Umbilical cord (tissue), 2 donors: ENCODE results near the gene PPP1R13B. TPM values are rescaled to one million over a fixed set of nuclear protein-coding genes. Genes with fewer than 3 reads are reported as not detected.
"Not testable (repeated sequence)": the region's sequence is repeated elsewhere in the genome, so short reads cannot be mapped to it uniquely, and the experiment has no call there.

Experiments
- DNase-seq: peaks from one replicate; pipeline ENCODE4 v3.0.0-alpha.2; 2015; ENCODE audit warnings: low spot score
- total RNA-seq: library from RNA; depleted of rRNA; stranded (reverse); fragments of >200 nt; gene quantifications from one replicate; pipeline ENCODE4 v1.2.3, GENCODE V29; 2014; ENCODE audit warnings: low replicate concordance; ENCODE audit not compliant: insufficient read depth

The PPP1R13B gene
- total RNA-seq, 1 donor from 2014 or later, result 3.4 TPM

GRCh38 chr14:103702095-103702494, 145.3 kb downstream of the PPP1R13B start:
- DNase-seq, result no peak

GRCh38 chr14:103700753-103701490, 146.5 kb downstream of the PPP1R13B start:
- no peak for DNase-seq

- DNase-seq, result no peak
Observed at GRCh38 chr14:103699901-103700752, 147.2 kb downstream of the PPP1R13B start.

GRCh38 chr14:103699261-103699661, 148.1 kb downstream of the PPP1R13B start:
- no peak for DNase-seq

- no peak for DNase-seq
Observed at GRCh38 chr14:103698380-103699260, 148.8 kb downstream of the PPP1R13B start.

- DNase-seq, result no peak
Observed at GRCh38 chr14:103697603-103698379, 149.6 kb downstream of the PPP1R13B start.

- no peak for DNase-seq
Observed at GRCh38 chr14:103697206-103697602, 150.2 kb downstream of the PPP1R13B start.

- DNase-seq, result peak; percentile 79
Observed at GRCh38 chr14:103696466-103697071, 150.8 kb downstream of the PPP1R13B start.

GRCh38 chr14:103696070-103696402, 151.3 kb downstream of the PPP1R13B start:
- no peak for DNase-seq

GRCh38 chr14:103695296-103696069, 151.9 kb downstream of the PPP1R13B start:
- no peak for DNase-seq

GRCh38 chr14:103694572-103695026, 152.8 kb downstream of the PPP1R13B start:
- no peak for DNase-seq

GRCh38 chr14:103693515-103693914, 153.9 kb downstream of the PPP1R13B start:
- DNase-seq, result no peak

GRCh38 chr14:103692871-103693270, 154.5 kb downstream of the PPP1R13B start:
- DNase-seq, result no peak

GRCh38 chr14:103692159-103692558, 155.2 kb downstream of the PPP1R13B start:
- no peak for DNase-seq

GRCh38 chr14:103691655-103692054, 155.7 kb downstream of the PPP1R13B start:
- DNase-seq, result not testable (repeated sequence)

- DNase-seq, result no peak
Observed at GRCh38 chr14:103690332-103690731, 157.0 kb downstream of the PPP1R13B start.

GRCh38 chr14:103688906-103689902, 158.2 kb downstream of the PPP1R13B start:
- no peak for DNase-seq

GRCh38 chr14:103688441-103688840, 158.9 kb downstream of the PPP1R13B start:
- no peak for DNase-seq
